Measurements from ENCODE around the gene TMEM191C. TPM values are rescaled to one million over a fixed set of nuclear protein-coding genes. Genes with fewer than 3 reads are reported as not detected.
"Not testable (repeated sequence)": the region's sequence is repeated elsewhere in the genome, so short reads cannot be mapped to it uniquely, and the experiment has no call there.

TMEM191C gene
- total RNA-seq, 1 donor: 0.72 TPM

DNA sequence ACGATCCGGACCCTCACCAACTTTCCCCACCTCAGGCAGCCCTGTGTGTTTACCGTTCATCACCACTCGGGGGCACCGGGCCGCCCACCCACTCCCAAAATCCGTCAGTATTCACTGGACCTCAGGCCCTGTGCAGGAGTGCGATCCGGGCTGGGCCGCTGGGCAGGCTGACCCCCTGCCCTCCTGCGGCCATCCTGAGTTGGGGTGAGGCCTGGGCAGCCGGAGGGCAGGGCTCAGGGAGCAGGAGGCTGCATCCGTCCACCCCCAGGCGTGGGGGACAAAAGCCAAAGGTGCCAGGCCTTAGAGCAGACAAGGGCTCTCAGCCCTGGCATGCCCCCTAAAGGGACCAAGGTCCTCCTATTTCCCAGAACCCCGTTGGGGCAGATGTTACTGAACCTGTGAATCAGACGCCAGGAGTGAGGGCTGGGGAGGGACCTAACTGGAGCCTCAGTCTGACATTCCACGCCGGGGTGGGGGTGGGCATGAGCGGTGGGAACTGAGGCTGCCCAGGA lies 16.8 kb upstream of the TMEM191C start:
- no peak overlapping the region for H2AFZ ChIP-seq (ENCODE audit: low read length)
- H3K79me2 ChIP-seq (ENCODE audit: insufficient read depth, low read length): no peaks in the 10 kb centered on the region
- no peaks in the 10 kb centered on the region for H3K27me3 ChIP-seq (ENCODE audit: insufficient read depth, low read length)
- H3K4me2 ChIP-seq (ENCODE audit: insufficient read depth, low read length): no peak overlapping the region
- no peaks in the 10 kb centered on the region for H3K4me1 ChIP-seq (ENCODE audit: insufficient read depth, low read length)
- DNase-seq (ENCODE audit: insufficient read length, low spot score, missing footprints): no peak
- no peak overlapping the region for H3K27ac ChIP-seq (ENCODE audit: low read depth, low read length)
- H4K20me1 ChIP-seq (ENCODE audit: insufficient read depth, low read length): peaks cover 4% of the 10 kb centered on the region
- H3K36me3 ChIP-seq (ENCODE audit: insufficient read depth, low read length): no peaks in the 10 kb centered on the region
- no peak overlapping the region for H3K4me3 ChIP-seq (ENCODE audit: insufficient read depth, low read length)
- H3K9me3 ChIP-seq (ENCODE audit: low read depth, low read length): no peaks in the 10 kb centered on the region
- no peak for TF ChIP-seq CTCF (IDR thresholded peaks at IDR 0.05; ENCODE audit: extremely low read depth, low read depth, low read length)

DNA sequence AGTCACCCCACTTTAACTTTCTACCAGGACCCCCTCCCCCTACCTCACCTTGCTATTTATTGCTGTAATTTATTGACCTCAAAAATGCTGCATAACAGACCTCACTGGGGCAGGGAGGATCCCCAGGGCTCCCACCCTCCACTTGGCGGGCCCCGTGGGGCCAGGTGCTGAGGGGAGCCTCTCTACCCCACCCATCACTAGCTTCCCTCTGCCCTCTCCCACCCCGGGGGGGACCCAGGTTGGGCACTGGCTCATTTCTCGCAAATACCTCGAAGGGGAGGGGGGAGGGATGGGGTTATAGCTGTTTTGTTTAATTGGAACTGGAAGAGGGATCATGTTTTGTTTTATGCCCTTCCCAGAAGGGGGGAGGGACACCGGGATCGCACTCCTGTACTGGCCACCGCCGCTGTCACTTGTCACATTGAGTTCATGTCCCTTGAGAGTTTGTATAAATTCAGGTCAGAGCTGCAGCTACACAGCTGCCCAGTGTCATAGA lies 16.3 kb upstream of the TMEM191C start:
- no peak overlapping the region for H3K4me3 ChIP-seq (ENCODE audit: insufficient read depth, low read length)
- no peaks in the 10 kb centered on the region for H3K27me3 ChIP-seq (ENCODE audit: insufficient read depth, low read length)
- H2AFZ ChIP-seq (ENCODE audit: low read length): no peak overlapping the region
- no peak overlapping the region for H3K4me2 ChIP-seq (ENCODE audit: insufficient read depth, low read length)
- no peak for DNase-seq (ENCODE audit: insufficient read length, low spot score, missing footprints)
- no peaks in the 10 kb centered on the region for H3K79me2 ChIP-seq (ENCODE audit: insufficient read depth, low read length)
- H3K27ac ChIP-seq (ENCODE audit: low read depth, low read length): no peak overlapping the region
- TF ChIP-seq CTCF (IDR thresholded peaks at IDR 0.05; ENCODE audit: extremely low read depth, low read depth, low read length): no peak
- H3K36me3 ChIP-seq (ENCODE audit: insufficient read depth, low read length): no peaks in the 10 kb centered on the region
- no peaks in the 10 kb centered on the region for H3K9me3 ChIP-seq (ENCODE audit: low read depth, low read length)
- peaks cover 4% of the 10 kb centered on the region for H4K20me1 ChIP-seq (ENCODE audit: insufficient read depth, low read length)
- H3K4me1 ChIP-seq (ENCODE audit: insufficient read depth, low read length): no peaks in the 10 kb centered on the region

DNA sequence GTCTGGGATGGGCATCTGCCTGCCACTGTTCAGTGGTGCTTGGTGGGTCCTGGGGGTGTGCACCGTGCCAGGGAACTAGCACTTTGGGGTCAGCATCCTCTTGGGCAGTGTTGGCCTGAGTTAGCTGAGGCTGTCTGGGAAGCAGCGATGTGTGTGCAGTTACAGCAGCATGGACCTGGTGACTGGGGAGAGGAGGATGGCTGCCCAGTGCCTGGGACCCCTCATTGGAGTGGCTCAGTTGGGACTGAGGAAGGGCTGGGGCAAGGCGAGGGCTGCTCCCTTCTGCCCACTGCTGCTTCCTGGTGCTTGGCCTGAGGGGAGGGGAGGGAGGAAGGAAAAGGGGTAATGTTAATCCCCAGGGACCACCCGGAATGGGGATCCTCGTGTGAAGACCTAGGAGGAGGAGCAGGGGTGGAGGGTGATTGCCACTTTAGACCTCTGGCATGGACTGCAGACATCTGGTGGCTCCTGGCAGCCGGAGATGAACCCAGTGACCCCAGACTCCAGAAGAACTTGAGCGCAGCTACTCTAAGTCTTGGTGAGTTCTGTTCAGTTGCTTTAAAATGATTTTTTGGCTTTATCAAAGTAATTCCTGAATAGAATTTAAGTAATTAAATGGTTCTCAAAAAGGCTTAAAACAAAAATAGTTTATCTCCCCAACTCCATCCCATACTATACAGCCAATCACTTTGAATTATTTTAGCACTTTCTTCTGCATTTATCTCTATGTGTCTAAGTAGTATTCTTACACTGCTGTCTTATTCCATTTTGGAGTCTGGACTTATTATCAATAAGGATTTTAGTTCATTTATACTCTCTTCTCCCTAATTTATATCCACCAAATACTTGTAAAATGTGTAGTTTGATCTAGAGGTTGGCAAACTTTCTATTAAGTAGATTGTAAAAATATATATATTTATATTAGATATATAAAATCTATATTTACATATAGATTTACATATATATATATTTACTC lies 15.4 kb upstream of the TMEM191C start:
- H3K4me1 ChIP-seq (ENCODE audit: insufficient read depth, low read length): no peaks in the 10 kb centered on the region
- peaks cover 4% of the 10 kb centered on the region for H4K20me1 ChIP-seq (ENCODE audit: insufficient read depth, low read length)
- no peaks in the 10 kb centered on the region for H3K79me2 ChIP-seq (ENCODE audit: insufficient read depth, low read length)
- H3K27ac ChIP-seq (ENCODE audit: low read depth, low read length): no peak overlapping the region
- H2AFZ ChIP-seq (ENCODE audit: low read length): no peak overlapping the region
- H3K4me2 ChIP-seq (ENCODE audit: insufficient read depth, low read length): no peak overlapping the region
- no peak for TF ChIP-seq CTCF (IDR thresholded peaks at IDR 0.05; ENCODE audit: extremely low read depth, low read depth, low read length)
- H3K9me3 ChIP-seq (ENCODE audit: low read depth, low read length): no peaks in the 10 kb centered on the region
- H3K27me3 ChIP-seq (ENCODE audit: insufficient read depth, low read length): no peaks in the 10 kb centered on the region
- H3K36me3 ChIP-seq (ENCODE audit: insufficient read depth, low read length): no peaks in the 10 kb centered on the region
- no peak for DNase-seq (ENCODE audit: insufficient read length, low spot score, missing footprints)
- no peak overlapping the region for H3K4me3 ChIP-seq (ENCODE audit: insufficient read depth, low read length)

DNA sequence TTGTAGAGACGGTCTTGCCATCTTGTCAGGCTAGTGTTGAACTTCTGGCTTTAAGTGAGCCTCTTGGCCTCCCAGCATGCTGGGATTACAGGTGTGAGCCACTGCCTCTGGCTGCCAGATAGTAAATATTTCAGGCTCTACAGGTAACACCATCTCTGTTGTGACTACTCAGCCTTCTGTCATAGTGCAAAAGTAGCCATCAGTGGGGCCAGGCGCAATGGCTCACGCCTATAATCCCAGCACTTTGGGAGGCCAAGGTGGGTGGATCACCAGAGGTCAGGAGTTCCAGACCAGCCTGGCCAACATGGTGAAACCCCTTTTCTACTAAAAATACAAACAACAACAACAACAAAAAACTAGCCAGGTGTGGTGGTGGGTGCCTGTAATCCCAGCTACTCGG lies 14.5 kb upstream of the TMEM191C start:
- not testable (repeated sequence) for H2AFZ ChIP-seq (ENCODE audit: low read length); H3K9me3 ChIP-seq (ENCODE audit: low read depth, low read length); DNase-seq (ENCODE audit: insufficient read length, low spot score, missing footprints); H3K4me1 ChIP-seq (ENCODE audit: insufficient read depth, low read length); H4K20me1 ChIP-seq (ENCODE audit: insufficient read depth, low read length); H3K4me3 ChIP-seq (ENCODE audit: insufficient read depth, low read length); H3K27ac ChIP-seq (ENCODE audit: low read depth, low read length); H3K4me2 ChIP-seq (ENCODE audit: insufficient read depth, low read length); H3K79me2 ChIP-seq (ENCODE audit: insufficient read depth, low read length); H3K27me3 ChIP-seq (ENCODE audit: insufficient read depth, low read length); H3K36me3 ChIP-seq (ENCODE audit: insufficient read depth, low read length)

DNA sequence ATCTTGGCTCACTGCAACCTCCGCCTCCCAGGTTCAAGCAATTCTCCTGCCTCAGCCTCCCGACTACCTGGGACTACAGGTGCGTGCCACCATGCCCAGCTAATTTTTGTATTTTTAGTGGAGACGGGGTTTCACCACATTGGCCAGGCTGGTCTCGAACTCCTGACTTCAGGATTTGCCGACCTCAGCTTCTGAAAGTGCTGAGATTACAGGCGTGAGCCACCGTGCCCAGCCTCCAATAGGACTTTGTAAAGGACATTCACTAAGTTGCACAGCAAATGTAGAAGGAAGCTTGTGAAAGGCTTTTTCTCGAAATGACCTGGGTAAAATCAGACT lies 12.2 kb upstream of the TMEM191C start:
- not testable (repeated sequence) for H3K4me1 ChIP-seq (ENCODE audit: insufficient read depth, low read length)

More for the DNA sequence above, 12.2 kb upstream of the TMEM191C start:
- DNase-seq (ENCODE audit: insufficient read length, low spot score, missing footprints); H3K27ac ChIP-seq (ENCODE audit: low read depth, low read length); H3K36me3 ChIP-seq (ENCODE audit: insufficient read depth, low read length); H3K79me2 ChIP-seq (ENCODE audit: insufficient read depth, low read length); H3K4me2 ChIP-seq (ENCODE audit: insufficient read depth, low read length); H4K20me1 ChIP-seq (ENCODE audit: insufficient read depth, low read length); H3K4me3 ChIP-seq (ENCODE audit: insufficient read depth, low read length); H2AFZ ChIP-seq (ENCODE audit: low read length); H3K27me3 ChIP-seq (ENCODE audit: insufficient read depth, low read length); H3K9me3 ChIP-seq (ENCODE audit: low read depth, low read length): not testable (repeated sequence)

All from osteoblast (primary cell).